SK-N-SH treated with all-trans-retinoic acid at 6 μM for 48 hours (cell line): ENCODE measurements around the gene PALS2.

Source experiments
- ARNTL ChIP-seq: fragments of 450-650 bp; formaldehyde crosslinking; IDR thresholded peaks from 2 replicates; pipeline ENCODE4 v1.5.0; 2020; ENCODE audit warnings: low read depth, mild to moderate bottlenecking, moderate library complexity, borderline replicate concordance
- GLIS3 ChIP-seq: fragments of 250-450 bp; sonication (Bioruptor Pico); IDR thresholded peaks from 2 replicates; pipeline ENCODE4 v1.5.0; 2020; ENCODE audit warnings: mild to moderate bottlenecking, moderate library complexity
- ISL1 ChIP-seq: fragments of 250-450 bp; sonication (Bioruptor Pico); IDR thresholded peaks from 2 replicates; pipeline ENCODE4 v2.1.2; 2022; ENCODE audit warnings: mild to moderate bottlenecking, moderate library complexity
- RARB ChIP-seq: fragments of 250-450 bp; sonication (Bioruptor Pico); IDR thresholded peaks from 2 replicates; pipeline ENCODE4 v1.8.0; 2021; ENCODE audit warnings: mild to moderate bottlenecking, moderate library complexity
- ZFP3 ChIP-seq: fragments of 250-450 bp; sonication (Bioruptor Pico); IDR thresholded peaks from 2 replicates; pipeline ENCODE4 v1.5.0; 2020; ENCODE audit warnings: mild to moderate bottlenecking, moderate library complexity
- ZFP30 ChIP-seq: fragments of 450-650 bp; formaldehyde crosslinking; IDR thresholded peaks from 2 replicates; pipeline ENCODE4 v1.5.0; 2022; ENCODE audit warnings: mild to moderate bottlenecking, moderate library complexity
- ZNF8 ChIP-seq: fragments of 450-650 bp; formaldehyde crosslinking; IDR thresholded peaks from 2 replicates; pipeline ENCODE4 v1.5.0; 2020; ENCODE audit warnings: mild to moderate bottlenecking, moderate library complexity
- TF ChIP-seq, protein P1 (sequence below): fragments of 250-450 bp; sonication (Bioruptor Pico); IDR thresholded peaks from 2 replicates; pipeline ENCODE4 v1.8.0; 2020; ENCODE audit warnings: mild to moderate bottlenecking, moderate library complexity, borderline replicate concordance
- TF ChIP-seq, protein P2 (sequence below): fragments of 250-450 bp; sonication (Bioruptor Pico); IDR thresholded peaks from 2 replicates; pipeline ENCODE4 v1.8.0; 2021; ENCODE audit warnings: low read depth, mild to moderate bottlenecking, moderate library complexity, borderline replicate concordance
- TF ChIP-seq, protein P3 (sequence below): fragments of 250-450 bp; sonication (Bioruptor Pico); IDR thresholded peaks from 2 replicates; pipeline ENCODE4 v1.5.0; 2020; ENCODE audit warnings: mild to moderate bottlenecking, moderate library complexity

DNA sequence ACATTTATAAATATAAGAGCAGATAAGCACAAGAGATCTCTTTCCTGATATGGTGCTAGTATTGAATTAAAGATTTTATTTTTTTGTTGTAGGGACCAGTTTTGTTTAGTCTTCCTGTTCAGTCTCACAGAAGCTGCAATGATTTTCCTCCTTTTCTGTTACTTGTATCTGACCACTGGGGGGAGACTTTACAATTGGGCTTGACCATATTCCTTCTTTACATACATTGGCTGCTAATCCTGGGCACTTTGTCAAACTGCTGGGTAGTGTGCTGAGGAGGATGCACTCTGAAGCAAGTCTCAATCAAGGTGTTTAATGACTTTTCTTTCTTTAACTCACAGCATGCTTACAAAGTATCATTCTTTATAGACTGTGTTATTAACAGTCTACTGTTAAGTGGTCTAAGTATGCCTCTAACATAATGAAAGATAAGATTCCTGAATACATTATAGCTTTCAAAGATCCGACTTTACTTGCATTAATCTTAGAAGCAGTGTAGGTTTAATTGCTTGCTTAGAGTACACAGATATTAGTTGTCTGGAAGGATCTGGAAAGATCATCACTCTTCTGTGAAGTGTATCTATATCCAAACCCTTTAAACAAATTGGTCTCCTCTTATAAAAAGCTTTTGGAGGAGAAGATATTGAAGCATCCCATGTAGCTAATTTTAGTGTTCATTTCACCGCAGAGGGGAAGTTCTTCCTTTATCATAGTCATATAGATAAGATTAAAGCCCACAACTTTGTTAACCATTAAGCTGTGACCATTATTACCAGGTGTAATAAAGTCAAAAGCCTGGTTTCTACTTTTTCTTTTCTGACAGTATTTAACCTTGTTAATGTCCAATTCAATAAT is 3.1 kb downstream of the PALS2 start:
- TF ChIP-seq, protein P1, sequence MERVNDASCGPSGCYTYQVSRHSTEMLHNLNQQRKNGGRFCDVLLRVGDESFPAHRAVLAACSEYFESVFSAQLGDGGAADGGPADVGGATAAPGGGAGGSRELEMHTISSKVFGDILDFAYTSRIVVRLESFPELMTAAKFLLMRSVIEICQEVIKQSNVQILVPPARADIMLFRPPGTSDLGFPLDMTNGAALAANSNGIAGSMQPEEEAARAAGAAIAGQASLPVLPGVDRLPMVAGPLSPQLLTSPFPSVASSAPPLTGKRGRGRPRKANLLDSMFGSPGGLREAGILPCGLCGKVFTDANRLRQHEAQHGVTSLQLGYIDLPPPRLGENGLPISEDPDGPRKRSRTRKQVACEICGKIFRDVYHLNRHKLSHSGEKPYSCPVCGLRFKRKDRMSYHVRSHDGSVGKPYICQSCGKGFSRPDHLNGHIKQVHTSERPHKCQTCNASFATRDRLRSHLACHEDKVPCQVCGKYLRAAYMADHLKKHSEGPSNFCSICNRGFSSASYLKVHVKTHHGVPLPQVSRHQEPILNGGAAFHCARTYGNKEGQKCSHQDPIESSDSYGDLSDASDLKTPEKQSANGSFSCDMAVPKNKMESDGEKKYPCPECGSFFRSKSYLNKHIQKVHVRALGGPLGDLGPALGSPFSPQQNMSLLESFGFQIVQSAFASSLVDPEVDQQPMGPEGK (CRISPR knock-in tag), result no peak
- TF ChIP-seq ISL1 (CRISPR knock-in tag) (no peak), RARB (CRISPR knock-in tag) (no peak), ARNTL (CRISPR knock-in tag) (no peak), ZFP30 (no peak), GLIS3 (CRISPR knock-in tag) (no peak), ZNF8 (CRISPR knock-in tag) (no peak), ZFP3 (CRISPR knock-in tag) (no peak)
- TF ChIP-seq, protein P2, sequence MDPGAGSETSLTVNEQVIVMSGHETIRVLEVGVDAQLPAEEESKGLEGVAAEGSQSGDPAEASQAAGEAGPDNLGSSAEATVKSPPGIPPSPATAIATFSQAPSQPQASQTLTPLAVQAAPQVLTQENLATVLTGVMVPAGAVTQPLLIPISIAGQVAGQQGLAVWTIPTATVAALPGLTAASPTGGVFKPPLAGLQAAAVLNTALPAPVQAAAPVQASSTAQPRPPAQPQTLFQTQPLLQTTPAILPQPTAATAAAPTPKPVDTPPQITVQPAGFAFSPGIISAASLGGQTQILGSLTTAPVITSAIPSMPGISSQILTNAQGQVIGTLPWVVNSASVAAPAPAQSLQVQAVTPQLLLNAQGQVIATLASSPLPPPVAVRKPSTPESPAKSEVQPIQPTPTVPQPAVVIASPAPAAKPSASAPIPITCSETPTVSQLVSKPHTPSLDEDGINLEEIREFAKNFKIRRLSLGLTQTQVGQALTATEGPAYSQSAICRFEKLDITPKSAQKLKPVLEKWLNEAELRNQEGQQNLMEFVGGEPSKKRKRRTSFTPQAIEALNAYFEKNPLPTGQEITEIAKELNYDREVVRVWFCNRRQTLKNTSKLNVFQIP, result no peak
- TF ChIP-seq, protein P3, sequence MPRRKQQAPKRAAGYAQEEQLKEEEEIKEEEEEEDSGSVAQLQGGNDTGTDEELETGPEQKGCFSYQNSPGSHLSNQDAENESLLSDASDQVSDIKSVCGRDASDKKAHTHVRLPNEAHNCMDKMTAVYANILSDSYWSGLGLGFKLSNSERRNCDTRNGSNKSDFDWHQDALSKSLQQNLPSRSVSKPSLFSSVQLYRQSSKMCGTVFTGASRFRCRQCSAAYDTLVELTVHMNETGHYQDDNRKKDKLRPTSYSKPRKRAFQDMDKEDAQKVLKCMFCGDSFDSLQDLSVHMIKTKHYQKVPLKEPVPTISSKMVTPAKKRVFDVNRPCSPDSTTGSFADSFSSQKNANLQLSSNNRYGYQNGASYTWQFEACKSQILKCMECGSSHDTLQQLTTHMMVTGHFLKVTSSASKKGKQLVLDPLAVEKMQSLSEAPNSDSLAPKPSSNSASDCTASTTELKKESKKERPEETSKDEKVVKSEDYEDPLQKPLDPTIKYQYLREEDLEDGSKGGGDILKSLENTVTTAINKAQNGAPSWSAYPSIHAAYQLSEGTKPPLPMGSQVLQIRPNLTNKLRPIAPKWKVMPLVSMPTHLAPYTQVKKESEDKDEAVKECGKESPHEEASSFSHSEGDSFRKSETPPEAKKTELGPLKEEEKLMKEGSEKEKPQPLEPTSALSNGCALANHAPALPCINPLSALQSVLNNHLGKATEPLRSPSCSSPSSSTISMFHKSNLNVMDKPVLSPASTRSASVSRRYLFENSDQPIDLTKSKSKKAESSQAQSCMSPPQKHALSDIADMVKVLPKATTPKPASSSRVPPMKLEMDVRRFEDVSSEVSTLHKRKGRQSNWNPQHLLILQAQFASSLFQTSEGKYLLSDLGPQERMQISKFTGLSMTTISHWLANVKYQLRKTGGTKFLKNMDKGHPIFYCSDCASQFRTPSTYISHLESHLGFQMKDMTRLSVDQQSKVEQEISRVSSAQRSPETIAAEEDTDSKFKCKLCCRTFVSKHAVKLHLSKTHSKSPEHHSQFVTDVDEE (CRISPR knock-in tag), result no peak
